Measurements from ENCODE around the gene IL23R. TPM values are rescaled to one million over a fixed set of nuclear protein-coding genes. Genes with fewer than 3 reads are reported as not detected.

Gene IL23R
- total and polyA plus RNA-seq, 2 donors (not counting 3 experiments of a cell fraction or from before 2014, with no cell fraction given), result not detected

GRCh38 chr1:67264152-67264551, 97.9 kb downstream of the IL23R start:
- peak overlapping the region; percentile 18 for H3K27ac ChIP-seq (ENCODE audit: insufficient read depth, low read depth, low read length)
- H2AFZ ChIP-seq (ENCODE audit: low read depth, low read length), result no peak overlapping the region
- intact Hi-C loops (cut with micrococcal nuclease) (loop anchor here (2.0 to 10.0 kb wide), 2 partner anchors 29 to 461 kb away; no protein-coding TSS in a partner anchor), dilution Hi-C loops (cut with MboI; ENCODE audit: extremely low pct_ligation_motif_present, low sequenced_read_pairs) (no loop called here)
- no peaks in the 10 kb centered on the region for H3K79me2 ChIP-seq (ENCODE audit: control insufficient read depth, insufficient read depth, low read length)
- CTCF ChIA-PET, result no interaction called here
- POLR2A ChIA-PET, result no interaction called here
- H3K9me3 ChIP-seq (replicated peaks; ENCODE audit: control insufficient read depth, insufficient read depth, low read length), result no peaks in the 10 kb centered on the region
- no peak for DNase-seq (ENCODE audit: low read depth, low spot score)
- peaks cover 23% of the 10 kb centered on the region for H3K4me1 ChIP-seq (ENCODE audit: control insufficient read depth, extremely low read depth, insufficient read depth, low read length)
- FAIRE-seq, result no peak
- H3K36me3 ChIP-seq (ENCODE audit: control insufficient read depth in 2 of 2, extremely low read depth in 1 of 2, insufficient read depth in 2 of 2, low read length in 2 of 2), result no peaks in the 10 kb centered on the region
- H3K27me3 ChIP-seq (ENCODE audit: control insufficient read depth in 2 of 2, insufficient read depth in 2 of 2, low read length in 2 of 2), result no peaks in the 10 kb centered on the region
- no peaks in the 10 kb centered on the region for H4K20me1 ChIP-seq (replicated peaks; ENCODE audit: control insufficient read depth, extremely low read depth, insufficient read depth, low read length)
- no TSS peak for BruUV-seq (replicated peaks)
- peak overlapping the region; percentile 93 for H3K4me2 ChIP-seq (ENCODE audit: insufficient read depth, low read length)
- peak overlapping the region; percentile 4 for H3K9ac ChIP-seq (replicated peaks; ENCODE audit: extremely low read depth, insufficient read depth, low read length)
- TF ChIP-seq FOS (IDR thresholded peaks at IDR 0.05; ENCODE audit: borderline replicate concordance, insufficient read depth, low read length) (no peak), MAX (IDR thresholded peaks at IDR 0.05; ENCODE audit: insufficient read depth, insufficient read length) (no peak), POLR2A (IDR thresholded peaks at IDR 0.05; ENCODE audit: low read depth, low read length) (no peak)
- no peaks in the 10 kb centered on the region for H3K9me1 ChIP-seq (replicated peaks; ENCODE audit: control insufficient read depth, extremely low read depth, insufficient read depth, low read length)
- no peak overlapping the region for H3K4me3 ChIP-seq (replicated peaks in 1 of 3; ENCODE audit: insufficient read depth in 1 of 3, low read depth in 1 of 3, low read length in 3 of 3)

- intact Hi-C loops (cut with micrococcal nuclease), result loop anchor here (2.0 to 10.0 kb wide), 2 partner anchors 30 to 460 kb away; no protein-coding TSS in a partner anchor
- no TSS peak for BruUV-seq (replicated peaks)
- DNase-seq (ENCODE audit: low read depth, low spot score), result peak; percentile 75
- peak overlapping the region; percentile 28 for H2AFZ ChIP-seq (ENCODE audit: low read depth, low read length)
- peaks cover 23% of the 10 kb centered on the region for H3K4me1 ChIP-seq (ENCODE audit: control insufficient read depth, extremely low read depth, insufficient read depth, low read length)
- no peaks in the 10 kb centered on the region for H3K9me3 ChIP-seq (replicated peaks; ENCODE audit: control insufficient read depth, insufficient read depth, low read length)
- H3K79me2 ChIP-seq (ENCODE audit: control insufficient read depth, insufficient read depth, low read length), result no peaks in the 10 kb centered on the region
- H3K27me3 ChIP-seq (ENCODE audit: control insufficient read depth in 2 of 2, insufficient read depth in 2 of 2, low read length in 2 of 2), result no peaks in the 10 kb centered on the region
- TF ChIP-seq JUN (IDR thresholded peaks at IDR 0.05; ENCODE audit: borderline replicate concordance, insufficient read depth, insufficient read length, low read depth), result peak; percentile 65
- no peak for TF ChIP-seq EZH2 (IDR thresholded peaks at IDR 0.05; ENCODE audit: borderline replicate concordance, low read depth, low read length, severe bottlenecking)
- TF ChIP-seq POLR2AphosphoS5 (IDR thresholded peaks at IDR 0.05; ENCODE audit: insufficient read depth, low read depth, low read length), result peak; percentile 22
- H3K36me3 ChIP-seq (ENCODE audit: control insufficient read depth in 2 of 2, extremely low read depth in 1 of 2, insufficient read depth in 2 of 2, low read length in 2 of 2), result no peaks in the 10 kb centered on the region
- H3K4me2 ChIP-seq (ENCODE audit: insufficient read depth, low read length), result peak overlapping the region; percentile 93
- H3K9me1 ChIP-seq (replicated peaks; ENCODE audit: control insufficient read depth, extremely low read depth, insufficient read depth, low read length), result no peaks in the 10 kb centered on the region
- H3K4me3 ChIP-seq (replicated peaks in 1 of 3; ENCODE audit: insufficient read depth in 1 of 3, low read depth in 1 of 3, low read length in 3 of 3), result peak overlapping the region in 1 of 3 experiments; percentile 43
- peak overlapping the region; percentile 27 for H3K9ac ChIP-seq (replicated peaks; ENCODE audit: extremely low read depth, insufficient read depth, low read length)
- CTCF ChIA-PET, result no interaction called here
- peak; percentile 96 for FAIRE-seq
- POLR2A ChIA-PET, result no interaction called here
- peak overlapping the region; percentile 18 for H3K27ac ChIP-seq (ENCODE audit: insufficient read depth, low read depth, low read length)
- no peaks in the 10 kb centered on the region for H4K20me1 ChIP-seq (replicated peaks; ENCODE audit: control insufficient read depth, extremely low read depth, insufficient read depth, low read length)
- dilution Hi-C loops (cut with MboI; ENCODE audit: extremely low pct_ligation_motif_present, low sequenced_read_pairs), result no loop called here
These were observed 98.6 kb downstream of the IL23R start for GRCh38 chr1:67264899-67265298.
